KMS-11 (cell line): ENCODE measurements around the gene RHD.
"Not testable (repeated sequence)": the region's sequence is repeated elsewhere in the genome, so short reads cannot be mapped to it uniquely, and the experiment has no call there.

ENCODE experiments used
- H2AFZ ChIP-seq: fragments of 200-600 bp; sonication (generic); 2 replicates; pipeline ENCODE4 v1.6.1; 2016; ENCODE audit warnings: antibody characterized with exemption, mixed run types, low read depth
- H3K27ac ChIP-seq: fragments of 200-600 bp; sonication (generic); 2 replicates; pipeline ENCODE4 v1.6.1; 2016; ENCODE audit warnings: mild to moderate bottlenecking, mixed run types
- H3K27me3 ChIP-seq: fragments of 200-600 bp; sonication (generic); 2 replicates; pipeline ENCODE4 v1.6.1; 2017; ENCODE audit warnings: mild to moderate bottlenecking, low read depth, mixed run types, moderate library complexity; ENCODE audit not compliant: insufficient read depth
- H3K36me3 ChIP-seq: fragments of 200-600 bp; sonication (generic); 2 replicates; pipeline ENCODE4 v1.6.1; 2017; ENCODE audit warnings: mild to moderate bottlenecking, mixed run types; ENCODE audit not compliant: insufficient read depth
- H3K4me1 ChIP-seq: fragments of 200-600 bp; sonication (generic); 2 replicates; pipeline ENCODE4 v1.6.1; 2016; ENCODE audit warnings: mild to moderate bottlenecking, low read depth, mixed run types; ENCODE audit not compliant: poor library complexity, severe bottlenecking
- H3K4me2 ChIP-seq: fragments of 200-600 bp; sonication (generic); 2 replicates; pipeline ENCODE4 v1.7.0; 2016; ENCODE audit warnings: mild to moderate bottlenecking, mixed run types
- H3K4me3 ChIP-seq: fragments of 200-600 bp; sonication (generic); IDR thresholded peaks from 2 replicates; pipeline ENCODE4 v1.6.1; 2017; ENCODE audit warnings: low read depth, low read length, mixed read lengths; ENCODE audit not compliant: insufficient read depth
- H3K79me2 ChIP-seq: fragments of 200-600 bp; sonication (generic); 2 replicates; pipeline ENCODE4 v1.6.1; 2016; ENCODE audit warnings: low read depth, mixed run types; ENCODE audit not compliant: insufficient read depth
- H3K9ac ChIP-seq: fragments of 200-600 bp; sonication (generic); 2 replicates; pipeline ENCODE4 v1.6.1; 2016; ENCODE audit warnings: mild to moderate bottlenecking, mixed run types
- H4K20me1 ChIP-seq: fragments of 200-600 bp; sonication (generic); 2 replicates; pipeline ENCODE4 v1.6.1; 2016; ENCODE audit warnings: mild to moderate bottlenecking, mixed run types; ENCODE audit not compliant: insufficient read depth
- CTCF ChIP-seq: fragments of 200-600 bp; sonication (generic); conservative IDR thresholded peaks from 2 replicates; pipeline ENCODE4 v1.6.1; 2017; ENCODE audit warnings: low read depth, mild to moderate bottlenecking, antibody characterized with exemption, low read length, moderate library complexity, mixed read lengths

RHD gene

GRCh38 chr1:25369241-25369640 is 96.9 kb downstream of the RHD start:
- Histone ChIP-seq H4K20me1 (no peaks in the 10 kb centered on the region), H3K4me1 (no peaks in the 10 kb centered on the region), H3K79me2 (no peaks in the 10 kb centered on the region), H3K4me3 (no peak overlapping the region), H3K4me2 (no peak overlapping the region), H3K27ac (no peak overlapping the region), H3K9ac (no peak overlapping the region), H2AFZ (no peak overlapping the region), H3K36me3 (no peaks in the 10 kb centered on the region), H3K27me3 (no peaks in the 10 kb centered on the region)
- no peak for TF ChIP-seq CTCF

- not testable (repeated sequence) for H3K9ac ChIP-seq, H2AFZ ChIP-seq, H3K27me3 ChIP-seq, H3K4me1 ChIP-seq, H3K27ac ChIP-seq, H3K4me2 ChIP-seq, H3K36me3 ChIP-seq, H4K20me1 ChIP-seq, H3K4me3 ChIP-seq, H3K79me2 ChIP-seq
These were observed 97.5 kb downstream of the RHD start for GRCh38 chr1:25369691-25370271.

- H3K79me2 ChIP-seq, H4K20me1 ChIP-seq, H3K27me3 ChIP-seq, H3K36me3 ChIP-seq, H3K4me3 ChIP-seq, H3K9ac ChIP-seq, H3K27ac ChIP-seq, H2AFZ ChIP-seq, H3K4me1 ChIP-seq, H3K4me2 ChIP-seq: not testable (repeated sequence)
These were observed 99.4 kb downstream of the RHD start for GRCh38 chr1:25371757-25372156.

GRCh38 chr1:25378367-25378766 is 106.1 kb downstream of the RHD start:
- not testable (repeated sequence) for H3K4me2 ChIP-seq, H3K27ac ChIP-seq, H3K27me3 ChIP-seq, H3K36me3 ChIP-seq, H2AFZ ChIP-seq, H4K20me1 ChIP-seq, H3K9ac ChIP-seq, H3K4me3 ChIP-seq, H3K4me1 ChIP-seq, H3K79me2 ChIP-seq
